Lower leg skin (tissue), 3 donors: Measurements from ENCODE around the gene ABL2.
"Not testable (repeated sequence)": the region's sequence is repeated elsewhere in the genome, so short reads cannot be mapped to it uniquely, and the experiment has no call there.

Source experiments
- CTCF ChIP-seq, 3 donors: fragments of 450-650 bp; IDR thresholded peaks; one replicate each; pipeline ENCODE4 v1.5.1; 2016; ENCODE audit warnings: antibody characterized with exemption in 3 of 3, mild to moderate bottlenecking in 3 of 3, moderate library complexity in 2 of 3
- POLR2A ChIP-seq, 2 donors: fragments of 450-650 bp; IDR thresholded peaks; one replicate each; pipeline ENCODE4 v1.6.1; 2016 to 2017; ENCODE audit warnings: antibody characterized with exemption in 2 of 2, mild to moderate bottlenecking in 1 of 2, moderate library complexity in 1 of 2

- not testable (repeated sequence) for TF ChIP-seq POLR2A, CTCF (IDR thresholded peaks at IDR 0.05)
These were observed 59.1 kb downstream of the ABL2 start for GRCh38 chr1:179170468-179170770.
